ENCODE data around the gene MEI4. TPM values are rescaled to one million over a fixed set of nuclear protein-coding genes. Genes with fewer than 3 reads are reported as not detected.

Gene MEI4
- total RNA-seq, 4 donors from 2014 or later: not detected

DNA sequence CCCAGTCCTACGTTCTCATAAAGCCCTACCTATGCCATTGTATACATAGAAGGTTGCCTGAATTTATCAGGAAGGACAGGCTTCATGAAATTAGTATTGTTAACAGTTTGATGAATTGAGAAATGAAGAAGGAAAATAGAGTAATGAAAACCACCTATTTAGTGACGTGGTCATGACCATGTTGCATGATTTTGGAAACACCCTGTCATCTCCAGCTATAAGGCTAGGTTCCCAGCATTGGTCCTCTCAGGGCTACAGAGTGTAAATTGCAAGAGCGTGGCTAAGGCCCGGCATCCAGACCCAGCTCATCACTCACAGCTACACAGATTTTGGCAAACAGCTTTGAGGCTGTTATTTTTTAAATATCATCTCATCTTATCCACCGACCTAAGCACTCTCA lies 203.6 kb downstream of the MEI4 start:
- DNase-seq: no peak
- intact Hi-C loops (cut with DNase I; ENCODE audit: low total_unique reads): no loop called here
- Histone ChIP-seq H3K9me3 (no peaks in the 10 kb centered on the region), H3K27me3 (no peaks in the 10 kb centered on the region), H3K36me3 (no peaks in the 10 kb centered on the region), H3K4me1 (no peaks in the 10 kb centered on the region), H3K4me3 (no peak overlapping the region), H3K27ac (no peak overlapping the region)
- TF ChIP-seq, protein P1, sequence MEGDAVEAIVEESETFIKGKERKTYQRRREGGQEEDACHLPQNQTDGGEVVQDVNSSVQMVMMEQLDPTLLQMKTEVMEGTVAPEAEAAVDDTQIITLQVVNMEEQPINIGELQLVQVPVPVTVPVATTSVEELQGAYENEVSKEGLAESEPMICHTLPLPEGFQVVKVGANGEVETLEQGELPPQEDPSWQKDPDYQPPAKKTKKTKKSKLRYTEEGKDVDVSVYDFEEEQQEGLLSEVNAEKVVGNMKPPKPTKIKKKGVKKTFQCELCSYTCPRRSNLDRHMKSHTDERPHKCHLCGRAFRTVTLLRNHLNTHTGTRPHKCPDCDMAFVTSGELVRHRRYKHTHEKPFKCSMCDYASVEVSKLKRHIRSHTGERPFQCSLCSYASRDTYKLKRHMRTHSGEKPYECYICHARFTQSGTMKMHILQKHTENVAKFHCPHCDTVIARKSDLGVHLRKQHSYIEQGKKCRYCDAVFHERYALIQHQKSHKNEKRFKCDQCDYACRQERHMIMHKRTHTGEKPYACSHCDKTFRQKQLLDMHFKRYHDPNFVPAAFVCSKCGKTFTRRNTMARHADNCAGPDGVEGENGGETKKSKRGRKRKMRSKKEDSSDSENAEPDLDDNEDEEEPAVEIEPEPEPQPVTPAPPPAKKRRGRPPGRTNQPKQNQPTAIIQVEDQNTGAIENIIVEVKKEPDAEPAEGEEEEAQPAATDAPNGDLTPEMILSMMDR (IDR thresholded peaks at IDR 0.05 in 4 of 5, conservative IDR thresholded peaks at IDR 0.05 in 1 of 5): no peak
- no peak for TF ChIP-seq POLR2A (IDR thresholded peaks at IDR 0.05)
- in situ Hi-C loops (cut with MboI; ENCODE audit: low sequenced_read_pairs in 4 of 4): no loop called here
- no peak for ATAC-seq

DNA sequence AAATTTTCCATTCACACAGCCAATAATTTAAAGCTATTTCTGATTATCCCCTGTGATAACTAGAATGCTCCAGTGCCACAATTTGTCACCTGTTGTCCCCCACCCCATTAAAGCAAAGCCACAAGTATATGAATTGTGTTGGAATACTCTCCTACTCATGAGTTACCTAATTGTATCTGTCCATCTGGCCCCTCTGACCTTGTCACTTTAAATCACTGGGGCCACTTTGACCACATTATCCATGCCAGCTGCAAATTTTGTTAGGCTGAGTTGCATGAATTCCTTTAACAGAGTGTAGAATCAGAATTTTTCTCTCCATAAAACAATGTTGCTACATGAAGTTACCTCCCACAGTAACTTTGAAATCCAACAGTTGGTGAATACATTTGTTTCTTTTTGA lies 204.6 kb downstream of the MEI4 start:
- Histone ChIP-seq H3K4me1 (no peaks in the 10 kb centered on the region), H3K36me3 (no peaks in the 10 kb centered on the region), H3K27ac (no peak overlapping the region), H3K9me3 (no peaks in the 10 kb centered on the region), H3K27me3 (no peaks in the 10 kb centered on the region), H3K4me3 (no peak overlapping the region)
- in situ Hi-C loops (cut with MboI; ENCODE audit: low sequenced_read_pairs in 4 of 4): no loop called here
- DNase-seq: no peak
- ATAC-seq: no peak
- intact Hi-C loops (cut with DNase I; ENCODE audit: low total_unique reads): no loop called here
- TF ChIP-seq, protein P1 (IDR thresholded peaks at IDR 0.05 in 4 of 5, conservative IDR thresholded peaks at IDR 0.05 in 1 of 5): no peak
- TF ChIP-seq POLR2A (IDR thresholded peaks at IDR 0.05): no peak

DNA sequence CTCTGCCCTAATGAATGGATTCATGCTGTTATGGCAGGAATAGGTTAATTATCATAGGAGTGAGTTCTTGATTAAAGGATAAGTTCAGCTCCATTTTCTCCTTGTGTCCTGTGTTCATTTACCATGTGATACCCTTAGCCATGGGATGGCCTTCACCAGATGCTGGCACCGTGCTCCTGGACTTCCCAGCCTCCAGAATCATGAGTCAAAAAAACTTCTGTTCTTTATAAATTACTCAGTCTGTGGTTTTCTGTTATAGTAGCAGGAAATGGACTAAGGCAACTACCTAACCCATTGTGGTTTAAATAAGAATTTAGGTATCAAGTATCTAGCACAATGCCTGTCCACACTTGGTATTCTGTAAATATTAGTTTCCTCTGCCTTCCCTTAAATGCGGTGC lies 223.5 kb downstream of the MEI4 start:
- H3K27ac ChIP-seq: no peak overlapping the region
- intact Hi-C loops (cut with DNase I; ENCODE audit: low total_unique reads) (no loop called here), in situ Hi-C loops (cut with MboI; ENCODE audit: low sequenced_read_pairs in 4 of 4) (no loop called here)
- TF ChIP-seq, protein P1 (IDR thresholded peaks at IDR 0.05 in 4 of 5, conservative IDR thresholded peaks at IDR 0.05 in 1 of 5): no peak
- TF ChIP-seq POLR2A (IDR thresholded peaks at IDR 0.05): no peak
- no peaks in the 10 kb centered on the region for H3K27me3 ChIP-seq
- H3K4me1 ChIP-seq: no peaks in the 10 kb centered on the region
- H3K9me3 ChIP-seq: no peaks in the 10 kb centered on the region
- H3K4me3 ChIP-seq: no peak overlapping the region
- no peak for DNase-seq
- H3K36me3 ChIP-seq: no peaks in the 10 kb centered on the region
- ATAC-seq: no peak

DNA sequence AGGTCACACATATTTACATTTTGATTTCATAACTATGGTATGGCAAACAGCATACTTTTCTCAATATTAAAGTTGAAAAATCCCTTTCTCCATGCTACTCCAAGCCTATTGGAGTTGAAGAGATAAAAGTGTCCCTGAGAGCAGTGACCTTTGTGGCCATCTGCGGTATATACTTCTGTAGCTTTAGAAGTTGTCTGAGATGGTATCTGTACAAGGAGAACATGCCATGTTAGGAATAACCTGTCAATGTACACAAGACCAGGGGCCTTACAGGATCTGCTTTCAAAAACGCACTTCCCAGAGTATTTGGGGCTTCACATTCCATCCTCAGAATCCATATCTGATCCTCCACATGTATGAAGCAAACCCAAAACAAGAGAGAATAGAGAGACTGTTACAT lies 226.7 kb downstream of the MEI4 start:
- no peaks in the 10 kb centered on the region for H3K4me1 ChIP-seq
- intact Hi-C loops (cut with DNase I; ENCODE audit: low total_unique reads): no loop called here
- no peak for ATAC-seq

DNA sequence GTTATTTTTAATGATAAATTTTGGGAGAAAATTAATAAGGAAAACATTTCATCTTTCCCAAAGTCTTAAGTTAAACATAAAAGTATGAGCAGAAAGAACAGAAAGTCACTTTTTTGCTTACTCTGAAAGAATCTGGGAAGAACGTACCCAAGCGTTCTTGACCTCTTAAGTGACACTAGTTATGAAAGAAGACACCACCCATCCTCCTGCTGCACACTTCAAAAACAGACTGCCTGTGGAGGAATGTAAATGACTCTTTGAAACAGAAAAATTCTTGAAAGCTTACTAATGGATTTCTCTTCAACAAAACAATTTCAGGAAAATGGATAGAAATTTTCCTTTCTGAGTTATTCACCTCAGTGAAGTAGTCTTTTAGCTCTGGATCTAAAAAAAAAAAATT lies 227.7 kb downstream of the MEI4 start:
- TF ChIP-seq POLR2A (IDR thresholded peaks at IDR 0.05): no peak
- TF ChIP-seq, protein P1 (IDR thresholded peaks at IDR 0.05 in 4 of 5, conservative IDR thresholded peaks at IDR 0.05 in 1 of 5): no peak
- no peak for DNase-seq
- no peaks in the 10 kb centered on the region for H3K27me3 ChIP-seq
- in situ Hi-C loops (cut with MboI; ENCODE audit: low sequenced_read_pairs in 4 of 4) (no loop called here), intact Hi-C loops (cut with DNase I; ENCODE audit: low total_unique reads) (no loop called here)
- H3K4me3 ChIP-seq: no peak overlapping the region
- H3K4me1 ChIP-seq: no peaks in the 10 kb centered on the region
- no peak overlapping the region for H3K27ac ChIP-seq
- no peaks in the 10 kb centered on the region for H3K36me3 ChIP-seq
- H3K9me3 ChIP-seq: no peaks in the 10 kb centered on the region
- no peak for ATAC-seq

More for the DNA sequence above, 226.7 kb downstream of the MEI4 start:
- no peak overlapping the region for H3K27ac ChIP-seq
- in situ Hi-C loops (cut with MboI; ENCODE audit: low sequenced_read_pairs in 4 of 4): no loop called here
- no peak for DNase-seq
- no peaks in the 10 kb centered on the region for H3K36me3 ChIP-seq
- TF ChIP-seq POLR2A (IDR thresholded peaks at IDR 0.05): no peak
- TF ChIP-seq, protein P1 (IDR thresholded peaks at IDR 0.05 in 4 of 5, conservative IDR thresholded peaks at IDR 0.05 in 1 of 5): no peak
- no peaks in the 10 kb centered on the region for H3K9me3 ChIP-seq
- H3K27me3 ChIP-seq: no peaks in the 10 kb centered on the region
- H3K4me3 ChIP-seq: no peak overlapping the region
